Loucy (cell line): Measurements from ENCODE around the gene CDK11A.
"Not testable (repeated sequence)": the region's sequence is repeated elsewhere in the genome, so short reads cannot be mapped to it uniquely, and the experiment has no call there.

Experiments
- EZH2phosphoT487 ChIP-seq: fragments of 200-600 bp; IDR thresholded peaks from 2 replicates; pipeline ENCODE4 v1.6.1; 2018; ENCODE audit warnings: antibody characterized with exemption, mild to moderate bottlenecking, moderate library complexity, borderline replicate concordance
- TF ChIP-seq, protein P1 (sequence below): fragments of 200-600 bp; sonication (generic); conservative IDR thresholded peaks from 2 replicates; pipeline ENCODE4 v1.5.1; 2014; ENCODE audit warnings: mild to moderate bottlenecking, antibody characterized with exemption, low read length

DNA sequence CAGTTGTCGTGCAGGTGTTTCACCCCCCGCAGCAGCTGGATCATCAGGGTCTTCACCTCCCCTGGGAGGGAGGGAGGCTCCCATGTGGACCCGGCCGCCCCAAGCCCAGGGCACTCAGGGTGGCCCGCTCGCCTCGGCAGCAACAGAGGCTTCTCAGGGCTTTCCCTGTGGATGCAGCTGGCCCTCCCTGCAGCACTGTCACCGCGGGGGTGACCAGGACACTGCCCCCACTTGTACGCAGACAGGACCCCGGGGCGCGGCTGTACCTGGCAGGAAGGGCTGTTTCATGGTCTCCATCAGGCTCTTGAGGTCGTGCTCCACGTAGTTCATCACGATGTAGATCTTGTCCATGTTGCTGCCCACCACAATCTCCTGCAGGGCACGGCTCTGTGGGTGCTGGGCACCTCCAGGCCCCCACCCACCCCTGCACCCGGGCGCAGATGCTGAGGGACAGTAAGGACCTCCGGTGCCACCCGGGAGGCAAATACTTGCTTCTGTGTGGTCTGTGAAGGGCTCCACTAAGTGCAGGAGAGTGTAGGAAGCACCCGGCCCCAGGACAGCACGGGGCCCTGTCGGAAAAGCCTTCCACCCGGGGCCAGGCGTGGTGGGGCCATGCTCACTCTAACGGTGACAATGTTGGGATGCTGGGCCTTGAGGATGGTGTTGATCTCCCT lies 19.7 kb downstream of the CDK11A start:
- TF ChIP-seq, protein P1, sequence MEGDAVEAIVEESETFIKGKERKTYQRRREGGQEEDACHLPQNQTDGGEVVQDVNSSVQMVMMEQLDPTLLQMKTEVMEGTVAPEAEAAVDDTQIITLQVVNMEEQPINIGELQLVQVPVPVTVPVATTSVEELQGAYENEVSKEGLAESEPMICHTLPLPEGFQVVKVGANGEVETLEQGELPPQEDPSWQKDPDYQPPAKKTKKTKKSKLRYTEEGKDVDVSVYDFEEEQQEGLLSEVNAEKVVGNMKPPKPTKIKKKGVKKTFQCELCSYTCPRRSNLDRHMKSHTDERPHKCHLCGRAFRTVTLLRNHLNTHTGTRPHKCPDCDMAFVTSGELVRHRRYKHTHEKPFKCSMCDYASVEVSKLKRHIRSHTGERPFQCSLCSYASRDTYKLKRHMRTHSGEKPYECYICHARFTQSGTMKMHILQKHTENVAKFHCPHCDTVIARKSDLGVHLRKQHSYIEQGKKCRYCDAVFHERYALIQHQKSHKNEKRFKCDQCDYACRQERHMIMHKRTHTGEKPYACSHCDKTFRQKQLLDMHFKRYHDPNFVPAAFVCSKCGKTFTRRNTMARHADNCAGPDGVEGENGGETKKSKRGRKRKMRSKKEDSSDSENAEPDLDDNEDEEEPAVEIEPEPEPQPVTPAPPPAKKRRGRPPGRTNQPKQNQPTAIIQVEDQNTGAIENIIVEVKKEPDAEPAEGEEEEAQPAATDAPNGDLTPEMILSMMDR: not testable (repeated sequence)
- TF ChIP-seq EZH2phosphoT487: not testable (repeated sequence)
